T-helper 1 cell treated with Interleukin-12 subunit alpha and Interleukin-12 subunit beta and Interleukin-4 antibody, amounts not matched to agents 30 ng/mL and 1 ng/mL, for 36 hours (primary cell): Measurements from ENCODE around the gene APOBR. TPM values are rescaled to one million over a fixed set of nuclear protein-coding genes. Genes with fewer than 3 reads are reported as not detected.
"Not testable (repeated sequence)": the region's sequence is repeated elsewhere in the genome, so short reads cannot be mapped to it uniquely, and the experiment has no call there.

ENCODE experiments used
- intact Hi-C: fragments of 100-400 bp; cut with micrococcal nuclease; formaldehyde crosslinking; loops from one replicate; pipeline ENCODE4 v1.15.1; 2024
- total RNA-seq: library from RNA; stranded (reverse); gene quantifications from 2 replicates; pipeline ENCODE4 v1.2.3, GENCODE V29; 2022

Gene APOBR
- total RNA-seq = 12.7 and 13.0 TPM in 2 replicates

- intact Hi-C loops = loop anchor here (10.0 kb wide), 3 partner anchors 131 to 441 kb away; partner anchors contain the start of genes CD19 and SBK1
Measured at GRCh38 chr16:28494121-28494851, at the start of gene APOBR. TSS of gene APOBR (plus strand) at chr16:28494643. CDS start at chr16:28494682, 39 bp downstream.

GRCh38 chr16:28446388-28446787 is 48.1 kb upstream of the APOBR start:
- intact Hi-C loops = not testable (repeated sequence)

DNA sequence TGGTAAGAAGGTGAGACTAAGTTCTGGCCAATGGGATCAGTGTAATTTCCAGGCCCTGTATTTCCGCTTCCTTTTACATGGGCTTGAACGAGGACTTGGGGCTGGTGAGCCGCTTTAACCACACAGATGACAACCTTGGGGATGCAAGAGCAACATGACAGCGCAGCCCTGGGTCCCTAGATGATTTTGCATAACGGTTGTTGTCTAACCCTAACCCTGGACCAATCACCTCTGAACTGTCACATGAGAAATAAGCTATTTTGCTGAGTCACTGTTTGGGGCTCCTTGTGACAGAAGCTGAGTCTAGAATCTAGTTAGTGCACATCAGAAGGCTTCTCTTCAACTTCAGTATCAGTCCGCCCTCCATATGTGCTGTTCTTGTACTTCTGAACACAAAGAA is 47.4 kb upstream of the APOBR start:
- intact Hi-C loops = not testable (repeated sequence)

GRCh38 chr16:28473714-28474265 is 20.7 kb upstream of the APOBR start:
- intact Hi-C loops = no loop called here

- intact Hi-C loops = no loop called here
Measured at GRCh38 chr16:28475221-28475620, 19.2 kb upstream of the APOBR start.

- intact Hi-C loops = no loop called here
Measured at GRCh38 chr16:28477311-28477920, 17.0 kb upstream of the APOBR start.

- intact Hi-C loops = no loop called here
Measured at GRCh38 chr16:28478506-28479180, 15.8 kb upstream of the APOBR start.

- intact Hi-C loops = no loop called here
Measured at GRCh38 chr16:28482026-28482425, 12.4 kb upstream of the APOBR start.

DNA sequence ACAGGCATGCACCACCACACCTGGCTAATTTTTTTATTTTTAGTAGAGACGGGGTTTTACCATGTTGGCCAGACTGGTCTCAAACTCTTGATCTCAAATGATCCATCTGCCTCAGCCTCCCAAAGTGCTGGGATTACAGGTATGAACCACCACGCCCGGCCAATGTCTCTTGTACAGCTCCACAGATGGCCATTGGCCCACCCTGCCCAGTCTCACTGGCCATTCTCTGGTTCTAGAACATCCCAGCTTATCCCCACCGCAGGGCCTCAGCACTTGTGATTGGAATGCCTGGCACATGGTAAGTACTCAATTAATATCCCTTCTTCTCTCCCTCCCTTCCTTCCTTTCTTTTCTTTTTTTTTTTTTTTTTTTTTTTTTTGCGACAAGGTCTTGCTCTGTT is 11.1 kb upstream of the APOBR start:
- intact Hi-C loops = not testable (repeated sequence)

GRCh38 chr16:28486266-28486665 is 8.2 kb upstream of the APOBR start:
- intact Hi-C loops = no loop called here

- intact Hi-C loops = loop anchor here (10.0 kb wide), 3 partner anchors 133 to 443 kb away; partner anchors contain the start of genes CD19 and SBK1
Measured at GRCh38 chr16:28491230-28491969, 3.0 kb upstream of the APOBR start.

DNA sequence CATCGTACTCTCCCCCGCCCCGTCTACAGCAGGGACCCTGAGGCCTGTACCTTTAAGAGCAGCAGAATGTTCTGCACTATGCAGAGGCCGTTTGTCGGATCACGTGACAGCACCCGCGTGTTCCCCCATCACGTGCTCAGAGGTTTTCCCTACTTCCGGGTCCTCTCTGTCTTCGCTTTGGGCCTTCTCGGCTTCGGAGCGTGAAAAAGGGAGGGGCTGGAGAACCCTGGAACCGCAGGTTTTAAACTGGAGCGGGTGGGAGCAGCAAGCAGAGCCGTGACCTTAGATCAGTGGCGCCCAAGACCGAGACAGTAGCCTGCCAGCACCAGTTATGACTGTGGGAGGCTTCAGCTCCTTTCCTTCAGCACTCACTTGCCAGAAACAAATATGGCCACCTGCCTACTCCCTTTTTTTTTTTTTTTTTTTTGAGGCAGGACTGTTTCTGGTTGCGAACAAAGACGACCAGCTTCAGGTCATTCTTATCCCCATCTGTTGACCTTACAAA is 2.4 kb upstream of the APOBR start, which contains the start of gene CLN3:
TSS of gene CLN3 (minus strand) at position 105 of the 505 bp plus-strand sequence. CDS start 315 bp downstream, outside the sequence.
- intact Hi-C loops = loop anchor here (1.0 to 10.0 kb wide), 6 partner anchors 57 to 443 kb away; partner anchors contain the start of genes CD19, SBK1 and SGF29

DNA sequence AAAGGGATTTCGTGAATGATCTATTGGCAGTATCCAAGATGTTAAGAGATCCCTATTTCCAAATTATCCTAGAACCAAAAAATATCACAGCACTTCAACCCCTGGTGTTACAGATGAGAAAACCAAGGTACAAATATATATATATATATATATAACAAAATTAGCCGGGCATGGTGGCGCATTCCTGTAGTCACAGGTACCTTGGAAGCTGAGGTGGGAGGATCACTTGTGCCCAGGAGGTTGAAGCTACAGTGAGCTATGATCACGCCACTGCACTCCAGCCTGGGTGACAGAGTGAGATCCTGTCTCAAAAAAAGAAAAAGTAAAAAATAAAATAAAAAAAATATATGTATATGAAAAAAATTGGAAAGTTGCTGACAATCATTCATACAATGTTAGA is 1.9 kb upstream of the APOBR start:
- intact Hi-C loops = loop anchor here (1.0 to 10.0 kb wide), 6 partner anchors 57 to 442 kb away; partner anchors contain the start of genes CD19, SBK1 and SGF29

DNA sequence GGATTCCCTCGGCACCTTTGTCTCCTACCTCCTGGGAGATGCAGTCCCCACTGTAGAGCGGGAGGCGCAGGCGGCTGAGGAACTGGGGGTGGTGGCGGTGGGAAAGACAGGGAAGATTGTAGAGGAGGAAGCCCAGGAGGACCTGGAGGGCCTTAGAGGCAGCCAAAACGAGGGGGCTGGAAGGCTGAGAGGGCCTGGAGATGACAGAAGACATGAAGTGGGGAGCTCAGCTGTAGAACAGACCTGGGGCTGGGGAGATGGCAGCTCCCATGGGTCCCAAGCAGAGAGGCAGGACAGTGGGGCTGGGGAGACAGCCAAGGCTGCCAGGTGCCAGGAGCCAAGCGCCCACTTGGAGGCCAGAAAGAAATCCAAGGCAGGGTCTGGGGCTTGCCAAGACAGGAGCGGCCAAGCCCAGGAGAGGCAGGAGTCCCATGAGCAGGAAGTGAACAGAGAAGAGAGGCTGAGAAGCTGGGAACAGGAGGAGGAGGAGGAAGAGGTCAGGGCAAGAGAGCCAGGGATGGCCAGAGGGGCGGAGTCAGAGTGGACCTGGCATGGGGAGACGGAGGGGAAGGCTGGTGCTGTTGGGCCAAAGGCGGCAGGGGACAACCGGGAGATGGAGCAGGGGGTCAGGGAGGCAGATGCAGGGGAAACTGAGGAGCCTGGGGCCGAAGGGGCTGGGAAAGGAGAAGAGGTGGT is 803 bp downstream of the APOBR start:
- intact Hi-C loops = loop anchor here (10.0 kb wide), 3 partner anchors 130 to 440 kb away; partner anchors contain the start of genes CD19 and SBK1

DNA sequence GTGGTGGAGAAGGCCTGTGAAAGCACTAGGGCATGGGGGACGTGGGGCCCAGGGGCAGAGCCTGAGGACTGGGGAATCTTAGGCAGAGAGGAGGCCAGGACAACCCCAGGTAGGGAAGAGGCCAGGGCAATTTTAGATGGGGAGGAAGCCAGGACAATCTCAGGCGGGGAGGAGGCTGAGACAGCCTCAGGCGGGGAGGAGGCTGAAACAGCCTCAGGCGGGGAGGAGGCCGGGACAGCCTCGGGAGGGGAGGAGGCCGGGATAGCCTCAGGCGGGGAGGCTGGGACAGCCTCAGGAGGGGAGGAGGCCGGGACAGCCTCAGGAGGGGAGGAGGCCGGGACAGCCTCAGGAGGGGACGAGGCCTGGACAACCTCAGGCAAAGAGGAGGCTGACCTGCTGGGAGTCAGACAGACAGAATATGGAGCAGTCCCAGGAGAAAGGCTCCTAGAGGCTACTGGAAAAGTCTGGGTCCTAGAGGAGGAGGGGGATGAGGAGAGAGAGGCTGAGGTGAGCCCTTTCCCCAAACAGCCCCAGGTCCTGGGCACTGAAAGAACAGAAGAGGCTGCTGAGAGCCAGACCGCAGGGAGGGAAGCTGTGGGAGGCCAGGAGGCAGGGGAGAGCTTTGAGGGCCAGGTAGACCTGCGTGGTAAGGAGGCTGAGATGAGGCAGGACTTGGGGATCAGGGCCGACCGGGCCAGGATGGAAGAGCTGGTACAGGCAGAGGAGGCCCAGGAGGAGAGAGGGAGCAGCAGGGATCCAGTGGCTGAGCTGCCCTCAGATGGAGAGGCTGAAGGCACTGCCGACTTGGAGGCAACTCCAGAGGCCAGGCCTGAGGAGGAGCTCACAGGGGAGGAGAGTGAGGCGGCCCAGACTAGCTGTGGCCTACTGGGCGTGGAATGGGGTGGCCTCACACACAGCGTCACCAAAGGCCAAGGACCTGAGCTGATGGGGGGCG is 1.6 kb downstream of the APOBR start:
- intact Hi-C loops = loop anchor here (10.0 kb wide), 3 partner anchors 129 to 439 kb away; partner anchors contain the start of genes CD19 and SBK1

DNA sequence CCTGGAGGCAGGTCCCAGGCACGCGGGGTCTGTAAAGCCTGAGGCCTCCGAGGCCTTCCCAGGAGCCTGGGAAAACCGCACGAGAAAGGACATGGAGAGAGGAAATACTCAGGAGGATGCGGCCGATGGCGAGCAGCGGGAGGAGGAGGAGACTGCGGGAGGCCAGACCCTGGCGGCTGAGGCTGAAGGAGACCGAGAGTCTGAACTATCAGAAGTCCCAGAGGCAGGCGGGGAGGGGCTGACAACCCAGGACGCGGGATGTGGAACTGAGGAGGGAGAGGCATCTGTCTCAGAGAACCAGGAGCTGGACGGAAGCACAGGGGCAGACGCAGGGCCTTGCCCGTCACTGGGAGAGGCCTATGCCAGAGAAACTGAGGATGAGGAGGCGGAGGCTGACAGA is 2.4 kb downstream of the APOBR start:
- intact Hi-C loops = loop anchor here (10.0 kb wide), 3 partner anchors 128 to 438 kb away; partner anchors contain the start of genes CD19 and SBK1

GRCh38 chr16:28497386-28497785 is 2.9 kb downstream of the APOBR start:
- intact Hi-C loops = loop anchor here (10.0 kb wide), 3 partner anchors 127 to 437 kb away; partner anchors contain the start of genes CD19 and SBK1

GRCh38 chr16:28497861-28498599 is 3.6 kb downstream of the APOBR start:
- intact Hi-C loops = loop anchor here (10.0 kb wide), 3 partner anchors 127 to 437 kb away; partner anchors contain the start of genes CD19 and SBK1
